Endodermal cell (in vitro differentiated cells): ENCODE data around the gene SMAD2. TPM values are rescaled to one million over a fixed set of nuclear protein-coding genes. Genes with fewer than 3 reads are reported as not detected.

Experiments used
- DNase-seq: peaks from one replicate; pipeline ENCODE4 v3.0.0-alpha.2; 2017
- H3K27ac ChIP-seq: 2 replicates; pipeline ENCODE4 v1.5.1; 2013; ENCODE audit warnings: mild to moderate bottlenecking, low read depth, low read length, moderate library complexity
- H3K27me3 ChIP-seq: 2 replicates; pipeline ENCODE4 v1.6.1; 2013; ENCODE audit warnings: mild to moderate bottlenecking, low read length, moderate library complexity; ENCODE audit not compliant: insufficient read depth, control insufficient read depth, poor library complexity, severe bottlenecking
- H3K36me3 ChIP-seq: 2 replicates; pipeline ENCODE4 v1.7.0; 2013; ENCODE audit warnings: mild to moderate bottlenecking, low read length, moderate library complexity; ENCODE audit not compliant: control insufficient read depth, insufficient read depth
- H3K4me1 ChIP-seq: one replicate; pipeline ENCODE4 v1.7.0; 2013; ENCODE audit warnings: low read length; ENCODE audit not compliant: control insufficient read depth, insufficient read depth
- H3K4me3 ChIP-seq: 2 replicates; pipeline ENCODE4 v1.5.1; 2013; ENCODE audit warnings: mild to moderate bottlenecking, low read length, moderate library complexity
- H3K9ac ChIP-seq: 2 replicates; pipeline ENCODE4 v1.6.1; 2013; ENCODE audit warnings: mild to moderate bottlenecking, low read length, moderate library complexity; ENCODE audit not compliant: poor library complexity, severe bottlenecking; ENCODE audit errors: extremely low read depth
- H3K9me3 ChIP-seq: 2 replicates; pipeline ENCODE4 v1.6.1; 2013; ENCODE audit warnings: mild to moderate bottlenecking, low read length, moderate library complexity; ENCODE audit not compliant: control insufficient read depth
- H3K27ac Mint-ChIP-seq: 2 replicates; pipeline ENCODE4 v1.8.0; 2020; ENCODE audit warnings: mixed read lengths
- H3K27me3 Mint-ChIP-seq: 2 replicates; pipeline ENCODE4 v1.8.0; 2021; ENCODE audit warnings: mild to moderate bottlenecking, mixed read lengths; ENCODE audit not compliant: insufficient read depth
- H3K36me3 Mint-ChIP-seq: 2 replicates; pipeline ENCODE4 v1.8.0; 2020; ENCODE audit warnings: low read depth, mixed read lengths
- H3K4me1 Mint-ChIP-seq: 2 replicates; pipeline ENCODE4 v1.8.0; 2020; ENCODE audit warnings: mixed read lengths
- H3K4me3 Mint-ChIP-seq: 2 replicates; pipeline ENCODE4 v1.8.0; 2020; ENCODE audit warnings: mild to moderate bottlenecking, moderate library complexity, mixed read lengths
- H3K9me3 Mint-ChIP-seq: 2 replicates; pipeline ENCODE4 v1.8.0; 2020; ENCODE audit warnings: mild to moderate bottlenecking, mixed read lengths
- CTCF ChIP-seq: fragments of 200-600 bp; sonication (generic); conservative IDR thresholded peaks from 2 replicates; pipeline ENCODE4 v1.5.0; 2021; ENCODE audit warnings: antibody characterized with exemption, mild to moderate bottlenecking
- WGBS, 2 experiments: methylation state at CpG; one replicate each; pipeline versions ENCODE4 v1.1.5 to v1.1.7; 2013; ENCODE audit warnings: missing lambda C conversion rate in 2 of 2, mixed read lengths in 1 of 2; ENCODE audit not compliant: insufficient coverage in 1 of 2, insufficient read length in 1 of 2; 5-methylcytosine and 5-hydroxymethylcytosine counted together
- total RNA-seq, 2 donors: library from RNA; stranded (reverse); fragmentation: NEBNext Ultra II Directional in 1 of 2; extraction: Animal tissue kit (Norgen Biotek cat#: 25700) in 1 of 2; gene quantifications; 2 replicates in 1 of 2; 3 replicates in 1 of 2; pipeline ENCODE4 v1.2.1, GENCODE V29; 2021

SMAD2 gene
- total RNA-seq, 2 donors from 2014 or later = 156 to 189 TPM

- Histone ChIP-seq H3K27me3 (no peaks in the 10 kb centered on the region), H3K9me3 (peaks cover 38% of the 10 kb centered on the region), H3K27ac (no peak overlapping the region), H3K4me1 (peaks cover 20% of the 10 kb centered on the region), H3K4me3 (no peak overlapping the region), H3K36me3 (no peaks in the 10 kb centered on the region), H3K9ac (no peak overlapping the region)
- Mint-ChIP-seq H3K27ac (no peak overlapping the region), H3K4me1 (peaks cover 47% of the 10 kb centered on the region), H3K36me3 (peaks cover 15% of the 10 kb centered on the region), H3K9me3 (peaks cover 24% of the 10 kb centered on the region), H3K4me3 (no peak overlapping the region), H3K27me3 (no peaks in the 10 kb centered on the region)
- no peak for TF ChIP-seq CTCF
- 93 to 100% methylated on average over 3 to 7 of the region's 9 CpGs for WGBS, 2 experiments
- no peak for DNase-seq
Observed at GRCh38 chr18:47970664-47971531, 40.4 kb upstream of the SMAD2 start.

DNA sequence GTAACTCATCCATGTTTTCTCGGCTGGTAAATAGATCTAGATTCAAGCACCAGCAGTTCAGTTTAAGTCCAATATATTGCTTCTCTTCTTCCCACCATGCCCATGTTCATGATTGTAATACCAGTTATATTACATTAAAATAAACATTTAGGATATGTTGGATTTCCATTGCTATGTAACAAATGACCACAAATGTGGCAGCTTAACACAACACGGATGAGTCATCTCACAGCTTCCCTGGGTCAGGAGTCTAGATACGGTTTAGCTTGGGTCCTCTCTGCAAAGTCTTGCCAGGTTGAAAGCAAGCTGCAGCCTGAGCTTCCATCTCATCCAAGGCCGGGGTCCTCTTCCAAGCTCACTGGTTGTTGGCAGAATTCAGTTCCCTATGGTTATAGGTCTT lies 39.4 kb upstream of the SMAD2 start:
- no peak overlapping the region for H3K9ac ChIP-seq
- H3K27ac ChIP-seq = no peak overlapping the region
- peaks cover 17% of the 10 kb centered on the region for H3K4me1 ChIP-seq
- peaks cover 17% of the 10 kb centered on the region for H3K36me3 Mint-ChIP-seq
- H3K27me3 Mint-ChIP-seq = no peaks in the 10 kb centered on the region
- 93 to 96% methylated on average over 4 of the region's 4 CpGs for WGBS, 2 experiments
- H3K9me3 ChIP-seq = peaks cover 48% of the 10 kb centered on the region
- H3K27ac Mint-ChIP-seq = no peak overlapping the region
- peak overlapping the region; percentile 65 for H3K4me3 ChIP-seq
- peaks cover 32% of the 10 kb centered on the region for H3K9me3 Mint-ChIP-seq
- no peak for TF ChIP-seq CTCF
- DNase-seq = no peak
- H3K4me1 Mint-ChIP-seq = peaks cover 43% of the 10 kb centered on the region
- H3K27me3 ChIP-seq = no peaks in the 10 kb centered on the region
- H3K4me3 Mint-ChIP-seq = no peak overlapping the region
- H3K36me3 ChIP-seq = no peaks in the 10 kb centered on the region

DNA sequence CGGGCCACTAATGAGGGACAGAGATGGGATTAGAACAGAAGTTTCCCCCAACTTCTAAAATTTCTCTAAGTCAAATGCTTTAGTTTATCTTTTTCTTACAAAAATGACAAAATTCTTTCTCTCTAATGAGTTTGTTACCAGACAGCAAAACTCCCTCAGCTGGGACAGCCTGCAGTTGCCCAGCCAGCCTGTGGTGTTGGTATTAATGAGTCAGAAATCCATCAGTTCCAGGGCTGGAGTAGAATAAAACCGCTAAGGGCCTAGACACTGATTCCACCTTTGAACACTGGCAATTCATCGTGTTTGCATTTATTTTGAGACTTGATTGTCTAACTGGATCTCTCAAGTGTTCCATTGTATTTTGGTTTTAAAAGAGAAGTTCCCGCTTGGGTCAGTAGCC lies 38.3 kb upstream of the SMAD2 start:
- Mint-ChIP-seq H3K27ac (peak overlapping the region; percentile 99), H3K27me3 (no peaks in the 10 kb centered on the region), H3K36me3 (peaks cover 17% of the 10 kb centered on the region), H3K9me3 (peaks cover 34% of the 10 kb centered on the region), H3K4me3 (peak overlapping the region; percentile 38), H3K4me1 (peaks cover 41% of the 10 kb centered on the region)
- no peak for TF ChIP-seq CTCF
- H3K36me3 ChIP-seq = no peaks in the 10 kb centered on the region
- DNase-seq = no peak
- peaks cover 17% of the 10 kb centered on the region for H3K4me1 ChIP-seq
- H3K4me3 ChIP-seq = peak overlapping the region; percentile 42
- H3K27ac ChIP-seq = peak overlapping the region; percentile 73
- 73 to 76% methylated on average over 2 to 4 of the region's 4 CpGs for WGBS, 2 experiments
- peaks cover 53% of the 10 kb centered on the region for H3K9me3 ChIP-seq
- no peaks in the 10 kb centered on the region for H3K27me3 ChIP-seq
- peak overlapping the region; percentile 58 for H3K9ac ChIP-seq
